ENCODE measurements around the gene MITF.

MITF gene

DNA sequence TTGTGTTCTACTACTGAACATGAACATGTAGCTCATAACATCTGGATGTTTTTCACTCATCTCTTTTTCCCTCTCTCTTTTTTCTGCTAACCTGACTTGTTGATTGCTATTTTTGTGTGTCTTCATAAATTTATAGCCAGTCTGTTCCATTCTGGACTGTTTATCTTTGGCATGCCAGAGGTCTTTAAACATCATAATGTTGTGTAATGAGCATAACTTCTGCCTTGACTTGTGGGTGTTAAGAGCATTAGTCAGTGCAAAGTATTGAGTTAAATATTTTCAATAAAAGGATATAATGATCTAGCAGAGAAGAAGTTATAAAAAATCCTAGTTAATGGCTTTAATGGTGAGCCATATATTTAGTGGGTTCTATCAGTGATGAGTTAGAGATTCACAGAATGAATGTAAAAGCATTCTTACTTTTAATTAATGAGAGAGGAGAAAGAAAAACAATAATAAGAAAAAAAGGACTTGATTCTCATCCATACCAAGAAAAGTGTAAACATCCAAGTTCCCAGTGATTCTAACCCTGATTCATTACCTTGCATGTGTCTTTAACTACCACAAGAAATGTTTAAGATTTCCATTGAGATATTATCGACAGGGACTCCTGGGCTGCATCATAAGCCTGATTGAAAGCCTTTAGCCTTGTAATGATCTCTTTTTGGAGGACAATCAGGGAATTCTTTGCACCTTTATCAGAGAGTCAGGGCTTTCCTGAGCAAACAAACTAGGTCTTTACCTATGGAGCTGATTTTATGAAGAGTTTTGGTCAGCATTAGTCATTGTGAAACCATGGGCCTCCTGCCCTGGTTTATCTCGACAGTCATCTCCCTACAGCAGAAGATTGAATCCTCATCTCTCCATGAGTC, 22.9 kb downstream of the MITF start:
- no peaks in the 10 kb centered on the region for H3K36me3 Mint-ChIP-seq (ENCODE audit: low read depth)
- no peak overlapping the region for H3K27ac Mint-ChIP-seq

DNA sequence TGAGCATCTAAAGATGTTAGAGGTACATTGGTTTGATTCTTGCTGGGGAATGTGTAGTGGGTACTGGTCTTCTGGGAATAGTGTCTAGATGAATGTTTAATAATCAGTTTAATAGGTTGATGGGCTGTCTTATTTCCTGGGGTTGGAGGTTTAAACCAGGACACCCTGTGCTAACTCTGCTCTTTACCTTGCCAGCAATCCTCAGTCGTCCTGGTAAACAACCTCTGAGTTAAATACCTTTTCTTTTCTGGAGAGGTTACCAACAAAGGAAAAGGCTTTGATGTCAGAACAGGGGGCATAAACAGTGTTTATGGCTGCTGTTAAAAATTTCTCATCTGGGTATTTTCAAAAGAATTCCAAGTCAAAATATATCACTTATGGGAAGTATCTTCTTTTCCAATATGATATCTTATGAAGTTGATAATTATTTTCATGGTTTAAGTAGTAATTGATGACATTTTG, 23.5 kb downstream of the MITF start:
- no peak overlapping the region for H3K27ac Mint-ChIP-seq
- H3K36me3 Mint-ChIP-seq (ENCODE audit: low read depth), result no peaks in the 10 kb centered on the region
- H3K4me3 Mint-ChIP-seq, result no peak overlapping the region
- H3K4me1 Mint-ChIP-seq (ENCODE audit: low read depth), result no peaks in the 10 kb centered on the region
- H3K27me3 Mint-ChIP-seq (ENCODE audit: low read depth), result no peaks in the 10 kb centered on the region
- H3K9me3 Mint-ChIP-seq, result no peaks in the 10 kb centered on the region

More for the DNA sequence above, 22.9 kb downstream of the MITF start:
- H3K27me3 Mint-ChIP-seq (ENCODE audit: low read depth), result no peaks in the 10 kb centered on the region
- H3K4me1 Mint-ChIP-seq (ENCODE audit: low read depth), result no peaks in the 10 kb centered on the region
- H3K9me3 Mint-ChIP-seq, result no peaks in the 10 kb centered on the region
- no peak overlapping the region for H3K4me3 Mint-ChIP-seq

DNA sequence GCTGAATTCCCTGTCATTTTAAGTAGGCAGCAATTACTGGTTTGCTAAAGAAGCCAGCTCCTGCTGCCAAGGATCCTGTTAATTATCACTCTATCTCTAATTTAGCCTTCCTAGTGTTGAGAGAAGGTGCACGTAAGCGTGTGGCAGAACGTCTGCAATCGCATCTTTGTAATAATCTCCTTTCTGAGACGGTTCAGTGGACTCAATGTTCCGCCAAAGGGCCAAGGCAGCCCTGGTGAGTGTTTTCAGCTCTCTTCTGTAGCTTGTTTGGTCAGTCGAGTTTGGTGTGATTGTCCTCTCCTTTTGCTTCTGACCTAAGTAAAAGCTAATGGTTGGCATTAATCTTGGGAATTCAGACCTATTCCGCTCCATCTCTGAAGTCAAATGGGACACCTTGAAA, 24.2 kb downstream of the MITF start:
- no peaks in the 10 kb centered on the region for H3K27me3 Mint-ChIP-seq (ENCODE audit: low read depth)
- H3K27ac Mint-ChIP-seq, result no peak overlapping the region

DNA sequence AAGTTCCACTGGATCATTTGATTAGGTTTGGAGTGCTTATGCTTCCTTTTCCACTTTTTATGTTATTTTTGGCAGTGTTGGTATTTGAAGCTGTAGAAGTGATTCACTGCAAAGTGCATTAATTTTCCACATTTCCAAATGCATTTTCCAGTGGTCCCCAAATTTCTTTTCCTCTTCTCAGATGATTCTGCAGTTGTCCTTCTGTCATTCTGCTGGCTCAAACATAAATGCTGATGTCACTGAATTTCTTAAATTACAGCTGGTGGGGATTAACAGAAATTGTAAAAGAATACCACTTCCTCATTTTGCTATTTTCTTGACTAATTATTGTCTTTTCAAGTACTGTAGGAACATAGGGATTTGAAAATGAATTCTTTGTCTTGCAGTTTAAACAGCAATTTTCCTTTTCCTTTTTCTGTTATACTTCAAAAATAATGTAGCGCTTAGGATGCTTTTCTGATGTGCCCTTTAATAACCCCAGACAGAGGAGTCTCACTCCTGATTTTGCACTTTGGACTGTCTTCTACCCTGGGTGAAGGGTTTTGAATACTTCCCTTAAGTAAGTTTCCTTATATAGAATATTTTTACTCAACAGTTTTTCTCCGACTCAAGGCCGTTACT, 25.0 kb downstream of the MITF start:
- Mint-ChIP-seq H3K27ac (no peak overlapping the region), H3K36me3 (ENCODE audit: low read depth) (no peaks in the 10 kb centered on the region), H3K9me3 (no peaks in the 10 kb centered on the region), H3K4me3 (no peak overlapping the region), H3K27me3 (ENCODE audit: low read depth) (no peaks in the 10 kb centered on the region), H3K4me1 (ENCODE audit: low read depth) (no peaks in the 10 kb centered on the region)

More for the DNA sequence above, 24.2 kb downstream of the MITF start:
- Mint-ChIP-seq H3K4me3 (no peak overlapping the region), H3K36me3 (ENCODE audit: low read depth) (no peaks in the 10 kb centered on the region), H3K9me3 (no peaks in the 10 kb centered on the region), H3K4me1 (ENCODE audit: low read depth) (no peaks in the 10 kb centered on the region)

DNA sequence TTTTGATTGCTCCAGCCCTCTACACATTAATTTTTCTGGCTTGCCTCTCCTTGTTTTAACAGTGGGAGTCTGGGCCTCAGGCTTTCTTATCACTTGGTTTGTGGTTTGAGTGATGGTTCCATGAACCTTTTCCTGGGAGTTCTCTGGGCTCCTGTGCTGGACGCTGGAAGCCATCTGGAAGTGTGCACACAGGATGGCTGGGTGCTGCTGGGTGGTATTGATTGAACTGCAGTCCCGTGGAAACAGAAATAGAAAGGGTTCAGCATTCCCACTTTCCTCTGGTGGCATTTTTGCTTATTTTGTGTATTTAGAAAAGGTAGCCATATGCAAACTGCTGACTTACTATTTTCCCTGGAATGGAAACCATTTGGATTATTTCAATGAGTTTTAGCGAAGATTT, 25.6 kb downstream of the MITF start:
- H3K27me3 Mint-ChIP-seq (ENCODE audit: low read depth), result no peaks in the 10 kb centered on the region

DNA sequence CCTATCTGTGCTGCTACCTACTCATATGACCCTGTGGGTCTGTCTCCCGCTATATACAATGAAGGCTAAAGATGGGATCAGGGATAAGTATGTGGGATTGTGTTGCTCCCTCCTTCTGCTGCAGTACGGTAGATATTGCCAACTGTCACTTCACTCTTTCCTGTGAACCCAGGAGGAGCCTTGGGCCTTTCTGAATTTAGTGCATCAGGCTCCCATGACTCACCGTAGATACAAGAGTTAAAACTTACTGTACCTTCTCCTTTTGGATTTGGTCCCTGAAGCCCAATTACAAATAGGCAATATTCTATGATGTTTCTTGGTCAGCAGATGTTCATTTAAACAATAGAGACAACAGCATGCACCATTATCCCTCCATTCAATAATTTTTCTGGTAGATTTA, 27.4 kb downstream of the MITF start:
- Mint-ChIP-seq H3K27me3 (ENCODE audit: low read depth) (no peaks in the 10 kb centered on the region), H3K36me3 (ENCODE audit: low read depth) (no peaks in the 10 kb centered on the region), H3K4me1 (ENCODE audit: low read depth) (no peaks in the 10 kb centered on the region), H3K4me3 (no peak overlapping the region), H3K9me3 (no peaks in the 10 kb centered on the region), H3K27ac (no peak overlapping the region)

More for the DNA sequence above, 25.6 kb downstream of the MITF start:
- H3K36me3 Mint-ChIP-seq (ENCODE audit: low read depth), result no peaks in the 10 kb centered on the region
- H3K4me1 Mint-ChIP-seq (ENCODE audit: low read depth), result no peaks in the 10 kb centered on the region
- no peak overlapping the region for H3K27ac Mint-ChIP-seq
- H3K9me3 Mint-ChIP-seq, result no peaks in the 10 kb centered on the region
- no peak overlapping the region for H3K4me3 Mint-ChIP-seq

DNA sequence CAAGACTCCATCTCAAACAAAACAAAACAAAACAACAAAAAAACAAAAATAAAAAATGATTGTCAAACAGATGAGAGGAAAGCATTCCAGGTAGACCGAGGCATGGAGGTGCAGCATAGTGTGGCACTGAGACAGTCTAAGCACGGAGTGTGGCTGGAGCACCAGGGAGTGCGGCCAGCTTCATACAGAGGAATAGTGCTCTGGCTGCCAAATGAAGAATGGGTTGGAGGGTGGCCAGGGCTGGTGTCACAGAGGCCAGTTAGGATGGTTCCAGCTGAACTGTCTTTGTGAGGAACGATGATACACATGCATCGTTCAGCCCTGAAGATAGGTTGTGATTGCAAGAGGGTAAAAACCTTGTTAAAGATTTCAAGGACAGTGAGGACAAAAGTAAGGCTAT, 28.3 kb downstream of the MITF start:
- Mint-ChIP-seq H3K27me3 (ENCODE audit: low read depth) (no peaks in the 10 kb centered on the region), H3K9me3 (no peaks in the 10 kb centered on the region), H3K36me3 (ENCODE audit: low read depth) (no peaks in the 10 kb centered on the region), H3K4me1 (ENCODE audit: low read depth) (no peaks in the 10 kb centered on the region), H3K4me3 (no peak overlapping the region), H3K27ac (no peak overlapping the region)

DNA sequence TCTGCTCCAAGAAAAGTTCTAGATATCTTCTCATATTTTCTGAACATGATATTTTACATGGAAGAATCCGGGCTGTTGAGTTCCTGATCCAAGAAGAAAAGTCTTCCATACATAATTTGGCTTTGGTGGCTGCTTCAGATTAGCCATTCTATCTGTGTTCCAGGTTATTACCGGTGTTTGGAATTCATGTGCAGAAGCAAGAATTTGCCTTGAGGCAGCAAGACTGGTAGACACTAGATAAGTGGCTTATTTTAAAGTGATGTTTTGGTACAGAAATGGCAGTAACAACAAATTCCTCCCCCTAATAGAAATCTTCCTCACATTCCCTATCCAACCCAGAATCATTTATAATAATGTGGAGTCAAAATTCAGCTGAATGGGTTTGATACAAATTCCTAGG, 29.2 kb downstream of the MITF start:
- Mint-ChIP-seq H3K36me3 (ENCODE audit: low read depth) (no peaks in the 10 kb centered on the region), H3K4me3 (no peak overlapping the region), H3K4me1 (ENCODE audit: low read depth) (no peaks in the 10 kb centered on the region), H3K27ac (no peak overlapping the region), H3K27me3 (ENCODE audit: low read depth) (no peaks in the 10 kb centered on the region), H3K9me3 (no peaks in the 10 kb centered on the region)

DNA sequence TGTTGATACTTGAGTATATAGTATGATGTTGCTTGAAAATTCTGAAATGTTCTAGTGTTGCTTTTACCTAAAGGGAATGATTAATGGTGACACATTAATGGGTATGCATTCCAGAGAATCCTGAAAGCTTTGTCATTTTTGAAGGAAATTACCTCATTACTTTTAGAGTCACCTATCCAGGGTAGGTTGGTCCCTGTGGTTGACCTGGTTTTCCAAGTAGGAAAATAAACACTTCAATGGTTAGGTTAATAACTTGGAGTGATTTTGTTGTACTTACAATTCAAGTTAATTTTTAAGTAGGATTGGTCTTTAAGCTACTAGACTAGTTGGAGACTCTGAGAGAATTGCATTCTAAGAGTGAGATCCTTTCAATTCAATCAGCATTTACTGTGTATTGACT, 31.0 kb downstream of the MITF start:
- no peaks in the 10 kb centered on the region for H3K36me3 Mint-ChIP-seq (ENCODE audit: low read depth)
- H3K4me3 Mint-ChIP-seq, result no peak overlapping the region
- H3K27me3 Mint-ChIP-seq (ENCODE audit: low read depth), result no peaks in the 10 kb centered on the region
- H3K9me3 Mint-ChIP-seq, result no peaks in the 10 kb centered on the region
- H3K4me1 Mint-ChIP-seq (ENCODE audit: low read depth), result no peaks in the 10 kb centered on the region
- no peak overlapping the region for H3K27ac Mint-ChIP-seq

DNA sequence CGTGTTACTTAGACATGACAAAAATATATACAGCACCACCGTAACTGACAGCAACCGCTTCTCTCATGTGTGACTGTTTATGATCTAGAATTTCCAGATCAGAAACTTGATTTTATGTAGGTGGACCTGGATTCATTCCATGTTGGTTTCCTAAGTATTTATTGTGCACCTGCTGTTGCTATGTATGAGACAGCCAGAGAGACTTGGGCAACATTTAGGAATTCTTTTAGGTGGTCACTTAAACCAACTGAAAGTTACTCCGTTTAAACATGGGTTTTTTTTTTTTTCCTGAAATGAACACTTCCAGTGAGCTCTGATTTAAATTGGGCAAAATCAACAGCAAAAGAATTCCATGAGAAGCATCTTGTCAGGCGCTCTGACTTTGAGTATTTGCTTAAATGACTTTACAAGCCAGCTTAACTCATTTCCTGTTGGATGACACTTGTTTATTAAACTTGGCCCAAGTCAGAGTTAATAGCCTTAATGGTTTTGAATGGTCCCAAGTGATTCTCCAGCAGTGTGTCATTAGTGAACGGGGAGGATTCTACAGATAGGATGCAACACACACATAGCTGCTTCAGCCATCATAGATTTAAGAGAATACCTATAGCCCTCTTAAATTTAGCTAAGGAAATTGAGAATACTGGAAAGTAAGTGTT, 31.8 kb downstream of the MITF start:
- H3K27me3 Mint-ChIP-seq (ENCODE audit: low read depth), result no peaks in the 10 kb centered on the region
- H3K27ac Mint-ChIP-seq, result no peak overlapping the region
- no peaks in the 10 kb centered on the region for H3K36me3 Mint-ChIP-seq (ENCODE audit: low read depth)
- no peaks in the 10 kb centered on the region for H3K9me3 Mint-ChIP-seq
- no peak overlapping the region for H3K4me3 Mint-ChIP-seq
- no peaks in the 10 kb centered on the region for H3K4me1 Mint-ChIP-seq (ENCODE audit: low read depth)

DNA sequence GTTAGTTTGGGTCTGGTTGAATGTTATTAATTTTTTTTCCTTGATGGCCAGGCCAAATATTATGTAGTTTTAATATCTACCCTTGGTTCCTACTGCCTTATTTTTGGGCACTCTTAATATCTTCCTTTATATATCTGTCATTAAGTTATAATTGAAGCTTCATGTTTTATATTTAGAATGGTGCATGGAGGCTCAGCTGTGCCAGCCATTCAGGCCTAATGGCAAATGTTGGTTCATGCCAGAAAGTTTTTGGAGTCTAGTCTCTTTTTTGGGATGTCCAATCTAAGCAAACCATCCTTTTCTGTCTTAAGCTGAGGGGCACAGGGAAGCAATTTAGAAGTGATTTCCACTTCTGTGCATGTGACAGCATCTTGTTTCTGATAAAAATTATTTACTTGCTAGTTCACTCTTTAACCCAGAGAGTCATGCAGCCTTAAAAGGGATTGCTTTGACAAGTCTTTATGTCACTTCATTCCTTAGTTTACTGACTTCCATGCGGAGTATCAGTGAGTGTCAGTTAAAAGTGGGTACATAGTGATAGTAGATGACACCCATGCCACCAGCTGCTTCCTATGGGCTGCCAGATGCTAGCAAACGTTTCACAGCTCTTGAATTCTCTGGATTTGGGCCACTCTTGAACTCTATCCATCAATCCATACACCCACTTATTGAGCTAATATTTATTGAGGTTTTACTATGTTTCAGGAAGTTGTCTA, 33.0 kb downstream of the MITF start:
- H3K4me3 Mint-ChIP-seq, result no peak overlapping the region
- H3K27ac Mint-ChIP-seq, result no peak overlapping the region
- H3K9me3 Mint-ChIP-seq, result no peaks in the 10 kb centered on the region
- H3K36me3 Mint-ChIP-seq (ENCODE audit: low read depth), result no peaks in the 10 kb centered on the region
- no peaks in the 10 kb centered on the region for H3K4me1 Mint-ChIP-seq (ENCODE audit: low read depth)
- H3K27me3 Mint-ChIP-seq (ENCODE audit: low read depth), result no peaks in the 10 kb centered on the region

DNA sequence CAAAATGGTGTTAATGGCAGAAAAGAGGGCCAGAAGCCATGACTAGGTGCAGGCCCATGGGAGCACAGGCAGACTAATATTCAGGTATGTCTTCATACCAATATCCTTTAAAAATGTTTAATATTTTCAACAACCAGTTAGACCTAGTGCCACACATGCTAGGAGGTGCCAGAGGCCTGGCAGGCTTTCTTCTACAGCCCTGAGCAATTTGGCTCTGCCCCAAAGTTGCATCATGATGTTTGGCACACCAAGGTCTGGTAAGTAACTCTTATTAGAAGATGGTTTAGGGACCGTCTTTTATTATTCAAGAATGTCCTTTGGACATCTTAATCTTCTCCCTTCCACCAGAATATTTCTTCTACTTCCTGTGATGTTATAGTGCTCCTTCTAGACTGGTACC, 34.8 kb downstream of the MITF start:
- Mint-ChIP-seq H3K4me3 (no peak overlapping the region), H3K9me3 (no peaks in the 10 kb centered on the region), H3K27ac (no peak overlapping the region), H3K27me3 (ENCODE audit: low read depth) (no peaks in the 10 kb centered on the region), H3K36me3 (ENCODE audit: low read depth) (no peaks in the 10 kb centered on the region), H3K4me1 (ENCODE audit: low read depth) (no peaks in the 10 kb centered on the region)

DNA sequence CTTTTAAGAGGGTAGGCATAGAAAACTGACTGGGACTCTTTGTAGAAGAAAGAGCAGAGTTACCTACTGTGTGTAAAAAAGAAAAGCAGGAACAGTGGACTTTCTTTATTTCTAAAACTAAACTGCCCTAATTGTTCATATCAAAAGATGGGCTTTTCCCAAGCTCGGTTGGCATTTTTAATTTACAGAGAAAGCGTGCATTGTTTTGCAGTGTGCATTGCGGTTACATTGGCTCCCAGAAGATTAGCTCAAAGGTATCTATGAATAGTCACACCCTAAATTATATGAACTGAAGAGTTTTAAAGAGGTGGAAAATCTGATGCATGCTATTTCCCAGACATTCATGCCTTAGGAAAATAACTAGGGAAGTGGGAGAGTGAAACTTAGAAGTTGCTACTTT, 36.5 kb downstream of the MITF start:
- H3K4me1 Mint-ChIP-seq (ENCODE audit: low read depth), result no peaks in the 10 kb centered on the region
- no peaks in the 10 kb centered on the region for H3K9me3 Mint-ChIP-seq
- H3K36me3 Mint-ChIP-seq (ENCODE audit: low read depth), result no peaks in the 10 kb centered on the region
- no peak overlapping the region for H3K4me3 Mint-ChIP-seq
- H3K27ac Mint-ChIP-seq, result no peak overlapping the region
- no peaks in the 10 kb centered on the region for H3K27me3 Mint-ChIP-seq (ENCODE audit: low read depth)

DNA sequence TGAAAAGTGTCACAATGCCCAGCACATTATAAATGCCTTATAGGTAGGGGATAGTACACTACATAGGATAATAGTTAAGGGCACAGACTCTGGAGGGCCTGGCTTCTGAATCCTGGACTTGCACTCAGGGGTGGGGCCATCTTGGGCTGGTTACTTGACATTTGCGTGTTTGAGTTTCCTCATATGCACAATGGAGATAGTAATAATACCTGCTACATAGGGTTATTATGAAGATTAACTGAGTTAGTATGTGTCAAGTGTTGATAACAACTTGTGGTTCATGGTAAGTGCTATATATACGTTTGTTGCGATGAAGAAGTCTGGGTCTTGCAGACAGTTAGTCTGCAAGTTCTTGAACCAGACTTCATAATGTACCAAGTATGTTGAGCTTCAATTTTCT, 37.0 kb downstream of the MITF start:
- H3K9me3 Mint-ChIP-seq, result no peaks in the 10 kb centered on the region
- H3K4me1 Mint-ChIP-seq (ENCODE audit: low read depth), result no peaks in the 10 kb centered on the region
- H3K4me3 Mint-ChIP-seq, result no peak overlapping the region
- no peaks in the 10 kb centered on the region for H3K36me3 Mint-ChIP-seq (ENCODE audit: low read depth)
- no peaks in the 10 kb centered on the region for H3K27me3 Mint-ChIP-seq (ENCODE audit: low read depth)
- no peak overlapping the region for H3K27ac Mint-ChIP-seq
